ENCODE data around the gene TRIM5. TPM values are rescaled to one million over a fixed set of nuclear protein-coding genes. Genes with fewer than 3 reads are reported as not detected.

The TRIM5 gene
- total RNA-seq, 1 donor from 2014 or later: 12.5 TPM

DNA sequence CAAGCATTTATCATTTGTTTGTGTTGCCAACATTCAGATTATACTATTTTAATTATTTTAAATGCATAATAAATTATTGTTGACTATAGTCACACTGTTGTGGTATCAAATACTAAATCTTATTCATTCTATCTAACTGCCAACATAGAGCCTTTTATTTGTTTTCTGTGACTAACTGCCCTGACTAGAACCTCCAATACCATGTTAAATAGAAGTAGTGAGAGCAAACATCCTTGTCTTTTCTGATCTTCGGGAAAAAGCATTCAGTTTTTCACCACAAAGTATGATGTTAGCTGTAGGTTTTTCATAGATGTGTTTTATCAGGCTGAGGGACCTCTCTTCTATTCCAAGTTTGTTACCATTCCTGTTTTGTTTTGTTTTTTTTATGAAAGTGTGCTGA is 44.9 kb downstream of the TRIM5 start:
- Histone ChIP-seq H3K9ac (ENCODE audit: low read depth in 1 of 3, low read length in 3 of 3) (no peak overlapping the region), H3K4me1 (ENCODE audit: control insufficient read depth in 3 of 3, insufficient read depth in 3 of 3, low read length in 3 of 3) (no peaks in the 10 kb centered on the region), H3K36me3 (ENCODE audit: control insufficient read depth in 3 of 3, insufficient read depth in 3 of 3, low read length in 3 of 3) (peaks cover 0 to 10% (median 7%) of the 10 kb centered on the region in 3 donors), H3K9me3 (ENCODE audit: control insufficient read depth in 3 of 3, low read length in 3 of 3) (no peaks in the 10 kb centered on the region), H3K27ac (ENCODE audit: low read depth, low read length) (no peak overlapping the region), H3K27me3 (ENCODE audit: control insufficient read depth in 3 of 3, insufficient read depth in 3 of 3, low read length in 3 of 3) (no peaks in the 10 kb centered on the region), H3K4me3 (ENCODE audit: low read length in 3 of 3) (no peak overlapping the region)

DNA sequence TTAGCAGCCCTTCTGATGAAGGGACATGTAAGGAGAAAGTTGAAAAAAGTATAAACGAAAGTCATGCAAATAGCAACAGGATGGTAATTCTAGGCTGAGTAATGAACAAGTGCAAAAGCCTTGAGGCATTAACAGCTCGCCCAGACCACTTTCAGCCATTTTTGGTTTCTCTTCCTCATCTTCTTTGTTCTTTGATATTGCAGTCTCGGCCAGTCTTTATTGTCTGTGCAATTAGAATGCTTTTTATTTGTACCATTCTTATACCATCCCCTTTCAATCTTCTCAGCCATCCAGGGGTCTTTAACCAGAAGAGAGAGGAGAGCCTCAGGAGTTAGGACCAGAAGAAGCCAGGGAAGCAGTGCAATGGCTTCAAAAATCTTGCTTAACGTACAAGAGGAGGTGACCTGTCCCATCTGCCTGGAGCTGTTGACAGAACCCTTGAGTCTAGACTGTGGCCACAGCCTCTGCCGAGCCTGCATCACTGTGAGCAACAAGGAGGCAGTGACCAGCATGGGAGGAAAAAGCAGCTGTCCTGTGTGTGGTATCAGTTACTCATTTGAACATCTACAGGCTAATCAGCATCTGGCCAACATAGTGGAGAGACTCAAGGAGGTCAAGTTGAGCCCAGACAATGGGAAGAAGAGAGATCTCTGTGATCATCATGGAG is 52.8 kb downstream of the TRIM5 start:
- H3K4me3 ChIP-seq (ENCODE audit: low read length in 3 of 3): no peak overlapping the region
- H3K4me1 ChIP-seq (ENCODE audit: control insufficient read depth in 3 of 3, insufficient read depth in 3 of 3, low read length in 3 of 3): no peaks in the 10 kb centered on the region
- no peak overlapping the region for H3K27ac ChIP-seq (ENCODE audit: low read depth, low read length)
- no peak overlapping the region for H3K9ac ChIP-seq (ENCODE audit: low read depth in 1 of 3, low read length in 3 of 3)
- H3K9me3 ChIP-seq (ENCODE audit: control insufficient read depth in 3 of 3, low read length in 3 of 3): no peaks in the 10 kb centered on the region
- peaks cover 0 to 7% (median 5%) of the 10 kb centered on the region in 3 donors for H3K36me3 ChIP-seq (ENCODE audit: control insufficient read depth in 3 of 3, insufficient read depth in 3 of 3, low read length in 3 of 3)
- H3K27me3 ChIP-seq (ENCODE audit: control insufficient read depth in 3 of 3, insufficient read depth in 3 of 3, low read length in 3 of 3): no peaks in the 10 kb centered on the region

- Histone ChIP-seq H3K4me3 (ENCODE audit: low read length in 3 of 3) (no peak overlapping the region), H3K27ac (ENCODE audit: low read depth, low read length) (no peak overlapping the region), H3K4me1 (ENCODE audit: control insufficient read depth in 3 of 3, insufficient read depth in 3 of 3, low read length in 3 of 3) (no peaks in the 10 kb centered on the region), H3K36me3 (ENCODE audit: control insufficient read depth in 3 of 3, insufficient read depth in 3 of 3, low read length in 3 of 3) (peaks cover 0 to 7% (median 5%) of the 10 kb centered on the region in 3 donors), H3K9me3 (ENCODE audit: control insufficient read depth in 3 of 3, low read length in 3 of 3) (no peaks in the 10 kb centered on the region), H3K27me3 (ENCODE audit: control insufficient read depth in 3 of 3, insufficient read depth in 3 of 3, low read length in 3 of 3) (no peaks in the 10 kb centered on the region), H3K9ac (ENCODE audit: low read depth in 1 of 3, low read length in 3 of 3) (no peak overlapping the region)
Measured at GRCh38 chr11:5631417-5631816, 53.5 kb downstream of the TRIM5 start.

- Histone ChIP-seq H3K4me3 (ENCODE audit: low read length in 3 of 3) (no peak overlapping the region), H3K4me1 (ENCODE audit: control insufficient read depth in 3 of 3, insufficient read depth in 3 of 3, low read length in 3 of 3) (peaks cover 5 to 15% (median 6%) of the 10 kb centered on the region in 3 donors)
Measured at GRCh38 chr11:5626196-5626595, 58.7 kb downstream of the TRIM5 start.

GRCh38 chr11:5625281-5625680 is 59.6 kb downstream of the TRIM5 start:
- peak overlapping the region; percentile 35 to 80 (median 71) for H3K9ac ChIP-seq (ENCODE audit: low read depth in 1 of 3, low read length in 3 of 3)
- peaks cover 5 to 15% (median 6%) of the 10 kb centered on the region in 3 donors for H3K4me1 ChIP-seq (ENCODE audit: control insufficient read depth in 3 of 3, insufficient read depth in 3 of 3, low read length in 3 of 3)
- H3K27ac ChIP-seq (ENCODE audit: low read depth, low read length): peak overlapping the region; percentile 7
- H3K4me3 ChIP-seq (ENCODE audit: low read length in 3 of 3): peak overlapping the region; percentile 68 to 91 (median 76)
- H3K36me3 ChIP-seq (ENCODE audit: control insufficient read depth in 3 of 3, insufficient read depth in 3 of 3, low read length in 3 of 3): no peaks in the 10 kb centered on the region
- H3K9me3 ChIP-seq (ENCODE audit: control insufficient read depth in 3 of 3, low read length in 3 of 3): no peaks in the 10 kb centered on the region
- no peaks in the 10 kb centered on the region for H3K27me3 ChIP-seq (ENCODE audit: control insufficient read depth in 3 of 3, insufficient read depth in 3 of 3, low read length in 3 of 3)

More at GRCh38 chr11:5626196-5626595, 58.7 kb downstream of the TRIM5 start:
- Histone ChIP-seq H3K27ac (ENCODE audit: low read depth, low read length) (no peak overlapping the region), H3K9me3 (ENCODE audit: control insufficient read depth in 3 of 3, low read length in 3 of 3) (no peaks in the 10 kb centered on the region), H3K9ac (ENCODE audit: low read depth in 1 of 3, low read length in 3 of 3) (no peak overlapping the region), H3K36me3 (ENCODE audit: control insufficient read depth in 3 of 3, insufficient read depth in 3 of 3, low read length in 3 of 3) (no peaks in the 10 kb centered on the region), H3K27me3 (ENCODE audit: control insufficient read depth in 3 of 3, insufficient read depth in 3 of 3, low read length in 3 of 3) (no peaks in the 10 kb centered on the region)

DNA sequence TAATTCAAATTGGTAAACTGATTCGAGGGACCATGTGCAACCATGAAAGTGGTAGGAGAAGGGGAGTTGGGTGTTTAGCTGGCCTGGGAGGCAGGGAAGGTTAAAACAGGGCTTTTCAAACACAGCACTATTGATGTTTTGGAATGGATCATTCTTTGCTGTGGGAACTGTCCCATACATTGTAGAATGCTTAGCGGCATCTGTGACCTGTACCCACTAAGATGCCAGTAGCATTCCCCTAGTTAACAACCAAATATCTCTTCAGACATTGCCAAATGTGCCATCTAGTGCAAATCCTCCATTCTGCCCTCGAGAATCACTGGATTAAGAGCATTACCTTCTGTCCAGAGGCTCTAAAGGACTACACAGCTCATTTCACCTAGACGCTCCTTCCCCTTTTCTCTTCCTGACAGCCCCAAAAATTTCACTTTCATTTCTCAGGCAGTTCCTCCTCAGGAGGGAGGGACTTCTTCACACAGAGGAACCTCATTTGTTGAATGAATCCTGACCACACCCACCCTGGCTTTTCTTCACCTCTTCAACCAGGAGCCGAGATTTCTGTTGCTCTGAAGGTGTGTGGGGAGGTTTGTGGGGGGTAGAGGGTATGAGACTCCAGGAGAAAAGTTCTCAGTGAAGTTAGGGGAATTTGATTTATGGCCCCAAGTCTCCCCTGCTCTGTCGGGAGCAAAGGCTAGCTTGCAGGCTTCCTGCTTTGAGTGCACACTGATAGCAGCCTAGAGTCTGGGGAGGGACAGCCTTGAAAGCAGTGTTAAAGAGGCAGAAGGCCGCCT is 60.2 kb downstream of the TRIM5 start, which contains the start of gene TRIM34:
TRIM34 (plus strand) TSS at position 513 of the 791 bp plus-strand sequence. CDS start 7,331 bp downstream, outside the sequence.
- Histone ChIP-seq H3K9ac (ENCODE audit: low read depth in 1 of 3, low read length in 3 of 3) (peak within 1 kb of the TSS; percentile 35 to 80 (median 71)), H3K9me3 (ENCODE audit: control insufficient read depth in 3 of 3, low read length in 3 of 3) (no peaks in the 10 kb centered on the region), H3K27ac (ENCODE audit: low read depth, low read length) (peak within 1 kb of the TSS; percentile 7), H3K4me1 (ENCODE audit: control insufficient read depth in 3 of 3, insufficient read depth in 3 of 3, low read length in 3 of 3) (peaks cover 5 to 15% (median 6%) of the 10 kb centered on the region in 3 donors), H3K27me3 (ENCODE audit: control insufficient read depth in 3 of 3, insufficient read depth in 3 of 3, low read length in 3 of 3) (no peaks in the 10 kb centered on the region), H3K4me3 (ENCODE audit: low read length in 3 of 3) (peak within 1 kb of the TSS; percentile 68 to 91 (median 76)), H3K36me3 (ENCODE audit: control insufficient read depth in 3 of 3, insufficient read depth in 3 of 3, low read length in 3 of 3) (no peaks in the 10 kb centered on the region)

GRCh38 chr11:5622802-5623201 is 62.1 kb downstream of the TRIM5 start:
- H3K36me3 ChIP-seq (ENCODE audit: control insufficient read depth in 3 of 3, insufficient read depth in 3 of 3, low read length in 3 of 3): no peaks in the 10 kb centered on the region
- no peaks in the 10 kb centered on the region for H3K27me3 ChIP-seq (ENCODE audit: control insufficient read depth in 3 of 3, insufficient read depth in 3 of 3, low read length in 3 of 3)
- peaks cover 5 to 15% (median 6%) of the 10 kb centered on the region in 3 donors for H3K4me1 ChIP-seq (ENCODE audit: control insufficient read depth in 3 of 3, insufficient read depth in 3 of 3, low read length in 3 of 3)
- H3K27ac ChIP-seq (ENCODE audit: low read depth, low read length): no peak overlapping the region
- no peak overlapping the region for H3K9ac ChIP-seq (ENCODE audit: low read depth in 1 of 3, low read length in 3 of 3)
- no peak overlapping the region for H3K4me3 ChIP-seq (ENCODE audit: low read length in 3 of 3)
- no peaks in the 10 kb centered on the region for H3K9me3 ChIP-seq (ENCODE audit: control insufficient read depth in 3 of 3, low read length in 3 of 3)

DNA sequence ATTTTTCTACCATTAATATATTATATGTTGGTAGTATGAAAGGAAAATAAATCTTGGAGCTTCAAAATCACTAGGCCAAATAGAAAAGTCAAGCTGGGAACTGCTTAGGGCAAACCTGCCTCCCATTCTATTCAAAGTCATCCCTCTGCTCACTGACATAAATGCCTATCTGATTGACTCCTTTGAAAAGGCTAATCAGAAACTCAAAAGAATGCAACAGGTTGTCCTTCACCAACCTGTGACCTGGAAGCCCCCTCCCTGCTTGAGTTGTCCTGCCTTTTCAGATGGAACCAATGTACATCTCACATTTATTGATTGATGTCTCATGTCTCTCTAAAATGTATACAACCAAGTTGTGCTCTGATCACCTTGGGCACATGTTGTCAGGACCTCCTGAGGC is 63.3 kb downstream of the TRIM5 start:
- no peaks in the 10 kb centered on the region for H3K36me3 ChIP-seq (ENCODE audit: control insufficient read depth in 3 of 3, insufficient read depth in 3 of 3, low read length in 3 of 3)
- H3K4me3 ChIP-seq (ENCODE audit: low read length in 3 of 3): no peak overlapping the region
- H3K27me3 ChIP-seq (ENCODE audit: control insufficient read depth in 3 of 3, insufficient read depth in 3 of 3, low read length in 3 of 3): no peaks in the 10 kb centered on the region
- no peaks in the 10 kb centered on the region for H3K9me3 ChIP-seq (ENCODE audit: control insufficient read depth in 3 of 3, low read length in 3 of 3)
- H3K9ac ChIP-seq (ENCODE audit: low read depth in 1 of 3, low read length in 3 of 3): no peak overlapping the region
- no peak overlapping the region for H3K27ac ChIP-seq (ENCODE audit: low read depth, low read length)
- peaks cover 5 to 15% (median 6%) of the 10 kb centered on the region in 3 donors for H3K4me1 ChIP-seq (ENCODE audit: control insufficient read depth in 3 of 3, insufficient read depth in 3 of 3, low read length in 3 of 3)

GRCh38 chr11:5620651-5621521 is 64.0 kb downstream of the TRIM5 start:
- H3K4me1 ChIP-seq (ENCODE audit: control insufficient read depth in 3 of 3, insufficient read depth in 3 of 3, low read length in 3 of 3): peaks cover 4 to 12% (median 6%) of the 10 kb centered on the region in 3 donors
- H3K27me3 ChIP-seq (ENCODE audit: control insufficient read depth in 3 of 3, insufficient read depth in 3 of 3, low read length in 3 of 3): no peaks in the 10 kb centered on the region
- no peak overlapping the region for H3K9ac ChIP-seq (ENCODE audit: low read depth in 1 of 3, low read length in 3 of 3)
- no peaks in the 10 kb centered on the region for H3K36me3 ChIP-seq (ENCODE audit: control insufficient read depth in 3 of 3, insufficient read depth in 3 of 3, low read length in 3 of 3)
- H3K9me3 ChIP-seq (ENCODE audit: control insufficient read depth in 3 of 3, low read length in 3 of 3): no peaks in the 10 kb centered on the region
- H3K27ac ChIP-seq (ENCODE audit: low read depth, low read length): no peak overlapping the region
- H3K4me3 ChIP-seq (ENCODE audit: low read length in 3 of 3): no peak overlapping the region
